ENCODE results near the gene SLC4A5. TPM values are rescaled to one million over a fixed set of nuclear protein-coding genes. Genes with fewer than 3 reads are reported as not detected.
"Not testable (repeated sequence)": the region's sequence is repeated elsewhere in the genome, so short reads cannot be mapped to it uniquely, and the experiment has no call there.

The SLC4A5 gene
- total RNA-seq, 2 experiments from 2014 or later = 1.1 to 2.3 TPM

DNA sequence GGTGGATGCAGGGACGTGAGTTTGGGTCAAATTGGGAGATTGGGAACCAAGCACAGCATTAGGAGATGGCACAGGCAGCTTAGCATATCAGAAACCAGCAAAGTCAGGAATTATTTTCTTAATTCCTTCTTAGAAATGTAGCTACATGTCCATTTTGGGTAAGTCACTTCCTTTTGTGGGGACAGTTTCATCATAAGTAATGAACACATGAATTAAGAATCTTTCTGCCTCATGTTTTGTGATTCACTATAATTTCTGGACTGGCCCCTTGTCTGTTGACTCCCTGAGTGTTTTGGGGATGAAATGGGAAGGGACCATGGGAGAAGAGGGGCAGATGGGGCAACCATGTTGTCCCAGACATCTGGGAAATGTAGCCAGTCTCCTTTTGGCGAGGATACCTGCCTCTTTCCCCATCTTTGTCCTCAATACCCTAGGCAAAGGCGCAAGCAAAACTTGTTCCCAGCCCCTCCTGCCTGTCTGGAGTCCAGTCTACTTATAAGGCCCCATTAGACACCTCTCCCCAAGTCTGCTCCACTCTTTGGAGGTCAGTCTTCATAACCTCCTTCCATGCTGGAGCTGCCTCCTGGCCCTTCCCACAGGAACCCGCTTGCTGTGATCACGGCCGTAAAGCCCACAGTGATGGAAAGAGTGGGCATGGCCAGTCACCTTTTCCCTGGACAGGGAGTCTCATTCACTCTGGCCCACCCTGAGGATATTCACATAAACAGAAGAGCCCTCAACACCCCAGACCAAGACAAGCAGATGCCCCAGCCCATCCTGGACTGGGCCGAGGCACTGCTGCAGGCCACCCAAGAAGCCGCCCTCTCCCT, 119.1 kb downstream of the SLC4A5 start:
- intact Hi-C loops (cut with micrococcal nuclease) = no loop called here
- Mint-ChIP-seq H3K36me3 (ENCODE audit: low read depth) (peaks cover 8% of the 10 kb centered on the region), H3K4me1 (ENCODE audit: low read depth) (no peaks in the 10 kb centered on the region), H3K27me3 (ENCODE audit: low read depth) (no peaks in the 10 kb centered on the region), H3K27ac (peak overlapping the region; percentile 26), H3K9me3 (no peaks in the 10 kb centered on the region), H3K4me3 (no peak overlapping the region)
- CTCF ChIA-PET = no interaction called here
- no peak for DNase-seq

DNA sequence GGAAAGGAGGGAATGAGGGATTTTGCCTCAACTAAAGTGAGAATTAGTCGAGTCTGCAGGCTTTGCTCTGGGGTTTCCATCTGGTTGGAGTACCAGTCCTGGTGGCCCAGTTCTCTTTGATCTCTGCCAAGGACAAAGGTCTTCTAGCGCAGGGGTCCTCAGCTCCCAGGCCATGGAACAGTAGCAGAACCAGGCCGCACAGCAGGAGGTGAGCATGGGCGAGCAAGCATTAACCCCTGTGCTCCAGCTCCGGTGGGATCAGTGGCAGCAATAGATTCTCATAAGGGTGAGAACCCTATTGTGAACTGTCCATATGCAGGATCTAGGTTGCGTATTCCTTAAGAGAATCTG, 120.9 kb downstream of the SLC4A5 start:
- intact Hi-C loops (cut with micrococcal nuclease) = no loop called here
- Mint-ChIP-seq H3K36me3 (ENCODE audit: low read depth) (peaks cover 19% of the 10 kb centered on the region), H3K27me3 (ENCODE audit: low read depth) (no peaks in the 10 kb centered on the region), H3K27ac (no peak overlapping the region), H3K9me3 (no peaks in the 10 kb centered on the region), H3K4me3 (no peak overlapping the region), H3K4me1 (ENCODE audit: low read depth) (no peaks in the 10 kb centered on the region)
- no peak for DNase-seq
- CTCF ChIA-PET = no interaction called here

DNA sequence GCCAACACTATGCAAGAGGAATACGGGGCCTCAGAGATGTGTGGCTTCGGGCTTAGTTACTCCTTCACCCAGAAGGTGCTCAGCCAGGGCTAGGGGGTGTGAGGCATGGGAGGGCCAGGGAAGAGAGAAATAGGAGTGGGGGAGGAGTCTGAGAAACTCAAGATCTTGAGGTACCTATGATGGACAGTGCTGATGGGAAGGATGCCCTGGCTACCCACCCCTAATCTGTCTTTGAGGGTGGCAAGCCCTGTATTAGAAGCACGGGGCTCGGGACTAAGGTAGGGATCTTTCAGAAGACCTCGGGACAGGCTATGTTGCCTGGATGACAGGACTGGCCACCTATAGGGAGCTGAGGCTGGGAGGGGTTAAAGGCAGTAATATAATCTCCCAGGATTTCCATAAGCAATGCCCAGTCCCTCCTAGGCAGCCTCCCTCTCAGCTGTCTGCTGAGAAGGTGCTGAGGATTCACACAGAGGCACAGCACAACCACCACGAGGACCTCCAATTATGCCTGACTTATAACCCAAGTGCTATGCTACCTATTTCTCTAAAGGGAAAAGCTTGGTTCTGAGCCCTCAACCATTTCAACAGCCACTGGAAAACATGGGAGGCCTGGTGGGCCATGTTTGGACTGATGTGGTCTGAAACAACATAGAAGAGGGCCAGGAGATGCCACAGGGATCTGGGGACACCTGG, 121.5 kb downstream of the SLC4A5 start:
- Mint-ChIP-seq H3K27ac (peak overlapping the region; percentile 50), H3K36me3 (ENCODE audit: low read depth) (peaks cover 25% of the 10 kb centered on the region), H3K9me3 (no peaks in the 10 kb centered on the region), H3K4me1 (ENCODE audit: low read depth) (no peaks in the 10 kb centered on the region), H3K4me3 (no peak overlapping the region), H3K27me3 (ENCODE audit: low read depth) (no peaks in the 10 kb centered on the region)
- CTCF ChIA-PET = no interaction called here
- intact Hi-C loops (cut with micrococcal nuclease) = no loop called here
- DNase-seq = no peak

DNA sequence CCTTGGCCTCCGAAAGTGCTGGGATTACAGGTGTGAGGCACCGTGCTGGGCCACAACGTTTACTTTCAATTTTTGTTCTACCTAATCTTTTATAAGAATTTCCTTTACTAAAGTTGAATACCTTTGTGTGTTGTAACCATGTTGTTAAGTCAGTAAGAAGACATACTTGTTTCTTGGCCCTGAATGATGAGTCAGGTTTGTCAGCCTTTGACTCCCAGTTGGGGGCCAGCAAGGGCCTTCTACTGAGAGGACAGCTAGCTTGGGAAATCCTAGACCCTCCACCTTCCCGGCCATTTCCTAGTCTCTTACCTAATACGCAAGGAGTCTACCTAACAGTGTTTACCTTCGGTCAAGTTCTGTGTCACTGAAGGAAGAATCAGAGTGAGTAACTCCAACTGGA, 122.1 kb downstream of the SLC4A5 start:
- H3K27ac Mint-ChIP-seq = peak overlapping the region; percentile 50
- H3K4me3 Mint-ChIP-seq = no peak overlapping the region
- H3K36me3 Mint-ChIP-seq (ENCODE audit: low read depth) = peaks cover 29% of the 10 kb centered on the region
- intact Hi-C loops (cut with micrococcal nuclease) = no loop called here
- no peaks in the 10 kb centered on the region for H3K27me3 Mint-ChIP-seq (ENCODE audit: low read depth)
- CTCF ChIA-PET = no interaction called here
- H3K9me3 Mint-ChIP-seq = no peaks in the 10 kb centered on the region
- no peaks in the 10 kb centered on the region for H3K4me1 Mint-ChIP-seq (ENCODE audit: low read depth)
- no peak for DNase-seq

DNA sequence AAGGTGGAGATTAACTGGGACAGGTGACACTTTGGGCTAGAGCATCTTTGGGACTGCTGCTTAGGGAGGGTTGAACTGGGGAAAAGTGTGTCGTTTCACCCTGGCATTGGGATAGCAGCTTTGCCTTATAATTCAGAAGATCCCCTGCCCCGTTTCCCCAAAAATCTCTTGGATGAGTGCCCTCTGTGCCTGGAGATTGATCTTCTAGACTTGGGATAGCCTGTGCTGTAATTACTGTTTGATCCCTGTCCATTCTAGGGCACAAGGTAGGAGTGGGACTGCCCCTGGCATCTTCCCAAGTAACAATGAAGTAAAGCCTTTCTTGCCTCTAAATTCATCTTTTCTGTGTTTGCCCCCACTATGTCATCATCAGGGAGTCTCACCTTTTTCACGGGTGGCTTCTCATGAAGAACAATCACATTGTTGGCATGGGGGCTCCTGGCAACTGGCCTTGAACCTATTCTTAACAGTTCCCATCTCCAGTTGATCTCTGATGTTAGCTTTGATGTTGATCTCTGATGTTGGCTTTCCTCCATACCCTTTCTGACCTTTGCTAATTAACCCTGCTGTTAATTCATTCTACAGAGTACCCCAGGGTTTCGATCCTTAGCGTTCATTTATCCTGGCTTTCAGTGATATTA, 123.2 kb downstream of the SLC4A5 start:
- Mint-ChIP-seq H3K27me3 (ENCODE audit: low read depth) (no peaks in the 10 kb centered on the region), H3K4me3 (no peak overlapping the region), H3K36me3 (ENCODE audit: low read depth) (peaks cover 37% of the 10 kb centered on the region), H3K9me3 (no peaks in the 10 kb centered on the region), H3K27ac (peak overlapping the region; percentile 65), H3K4me1 (ENCODE audit: low read depth) (no peaks in the 10 kb centered on the region)
- DNase-seq = no peak
- intact Hi-C loops (cut with micrococcal nuclease) = no loop called here
- CTCF ChIA-PET = no interaction called here

DNA sequence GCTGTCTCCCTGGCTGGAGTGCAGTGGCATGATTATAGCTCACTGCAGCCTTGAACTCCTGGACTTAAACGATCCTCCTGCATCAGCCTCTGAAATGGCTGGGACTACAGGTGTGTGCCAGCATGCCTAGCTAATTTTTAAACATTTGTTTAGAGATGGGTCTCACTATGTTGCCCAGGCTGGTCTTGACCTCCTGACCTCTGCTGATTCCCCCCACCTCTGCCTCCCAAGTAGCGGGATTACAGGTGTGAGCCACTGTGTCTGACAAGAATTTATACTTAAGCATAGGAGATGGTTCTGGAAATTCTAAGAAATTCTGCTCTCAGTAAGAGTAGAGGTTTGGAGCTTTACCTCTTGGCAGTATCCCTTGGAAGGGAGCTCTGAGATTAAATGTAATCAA, 126.6 kb downstream of the SLC4A5 start:
- CTCF ChIA-PET = interaction anchor here (1.2 to 2.0 kb wide), 2 partner anchors 17 to 390 kb away, joined by 3 to 8 read pairs; partner anchors contain the start of gene MTHFD2
- Mint-ChIP-seq H3K4me3 (no peak overlapping the region), H3K9me3 (no peaks in the 10 kb centered on the region), H3K4me1 (ENCODE audit: low read depth) (peaks cover 2% of the 10 kb centered on the region), H3K36me3 (ENCODE audit: low read depth) (peaks cover 56% of the 10 kb centered on the region), H3K27ac (no peak overlapping the region), H3K27me3 (ENCODE audit: low read depth) (no peaks in the 10 kb centered on the region)
- intact Hi-C loops (cut with micrococcal nuclease) = no loop called here
- no peak for DNase-seq

DNA sequence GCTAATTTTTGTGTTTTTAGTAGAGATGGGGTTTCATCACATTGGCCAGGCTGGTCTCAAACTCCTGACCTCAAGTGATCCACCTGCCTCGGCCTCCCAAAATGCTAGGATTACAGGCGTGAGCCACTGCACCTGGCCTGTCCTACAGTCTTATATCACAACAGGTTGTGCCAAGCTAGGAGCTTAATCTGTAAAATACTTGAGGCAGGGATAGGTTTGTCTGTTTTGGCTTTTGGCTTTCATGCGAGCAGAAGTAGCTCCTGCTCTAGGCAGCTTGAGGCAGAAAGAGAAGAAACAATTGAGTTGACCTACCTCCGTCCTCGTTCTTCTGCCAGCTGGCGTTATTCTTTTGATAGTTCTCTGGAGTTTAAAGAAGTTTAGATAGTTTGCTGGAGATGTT, 127.4 kb downstream of the SLC4A5 start:
- DNase-seq; H3K27ac Mint-ChIP-seq; H3K4me1 Mint-ChIP-seq (ENCODE audit: low read depth); H3K4me3 Mint-ChIP-seq; H3K27me3 Mint-ChIP-seq (ENCODE audit: low read depth); intact Hi-C loops (cut with micrococcal nuclease); H3K9me3 Mint-ChIP-seq: not testable (repeated sequence)
- peaks cover 62% of the 10 kb centered on the region for H3K36me3 Mint-ChIP-seq (ENCODE audit: low read depth)
- CTCF ChIA-PET = interaction anchor here (0.6 to 2.0 kb wide), 6 partner anchors 10 to 389 kb away, joined by 3 to 8 read pairs (median 4); partner anchors contain the start of gene MTHFD2

DNA sequence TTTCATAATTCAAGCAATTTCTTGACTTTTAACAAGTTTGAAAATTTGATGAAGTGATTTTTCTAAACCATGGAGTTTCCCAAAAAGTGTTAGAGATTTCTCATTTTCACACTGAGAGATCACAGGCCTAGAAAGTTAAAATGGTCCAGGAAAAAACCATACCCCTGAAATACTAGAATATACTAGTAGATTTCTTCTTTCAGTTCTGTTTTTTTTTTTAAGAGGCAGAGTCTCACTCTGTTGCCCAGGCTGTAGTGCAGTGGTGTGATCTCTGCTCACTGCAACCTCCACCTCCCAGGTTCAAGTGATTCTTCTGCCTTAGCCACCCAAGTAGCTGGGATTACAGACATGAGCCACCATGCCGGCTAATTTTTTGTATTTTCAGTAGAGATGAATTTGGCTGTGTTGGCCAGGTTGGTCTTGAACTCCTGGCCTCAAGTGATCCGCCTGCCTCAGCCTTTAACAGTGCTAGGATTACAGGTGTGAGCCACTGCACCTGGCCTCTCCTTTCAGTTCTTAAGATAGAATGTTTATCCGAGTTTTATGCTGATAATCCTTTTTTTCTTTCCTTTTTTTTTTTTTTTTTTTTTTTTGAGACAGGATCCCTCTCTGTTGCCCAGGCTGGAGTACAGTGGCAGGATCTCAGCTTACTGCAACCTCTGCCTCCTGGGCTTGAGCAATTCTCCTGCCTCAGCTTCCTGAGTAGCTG, 130.4 kb downstream of the SLC4A5 start:
- no peak overlapping the region for H3K4me3 Mint-ChIP-seq
- H3K27ac Mint-ChIP-seq = no peak overlapping the region
- no peaks in the 10 kb centered on the region for H3K9me3 Mint-ChIP-seq
- intact Hi-C loops (cut with micrococcal nuclease) = no loop called here
- peaks cover 64% of the 10 kb centered on the region for H3K36me3 Mint-ChIP-seq (ENCODE audit: low read depth)
- CTCF ChIA-PET = interaction anchor here (0.6 kb wide), 1 partner anchor 28 kb away, joined by 5 read pairs; no protein-coding TSS in a partner anchor
- DNase-seq = no peak
- H3K27me3 Mint-ChIP-seq (ENCODE audit: low read depth) = no peaks in the 10 kb centered on the region
- H3K4me1 Mint-ChIP-seq (ENCODE audit: low read depth) = peaks cover 15% of the 10 kb centered on the region

DNA sequence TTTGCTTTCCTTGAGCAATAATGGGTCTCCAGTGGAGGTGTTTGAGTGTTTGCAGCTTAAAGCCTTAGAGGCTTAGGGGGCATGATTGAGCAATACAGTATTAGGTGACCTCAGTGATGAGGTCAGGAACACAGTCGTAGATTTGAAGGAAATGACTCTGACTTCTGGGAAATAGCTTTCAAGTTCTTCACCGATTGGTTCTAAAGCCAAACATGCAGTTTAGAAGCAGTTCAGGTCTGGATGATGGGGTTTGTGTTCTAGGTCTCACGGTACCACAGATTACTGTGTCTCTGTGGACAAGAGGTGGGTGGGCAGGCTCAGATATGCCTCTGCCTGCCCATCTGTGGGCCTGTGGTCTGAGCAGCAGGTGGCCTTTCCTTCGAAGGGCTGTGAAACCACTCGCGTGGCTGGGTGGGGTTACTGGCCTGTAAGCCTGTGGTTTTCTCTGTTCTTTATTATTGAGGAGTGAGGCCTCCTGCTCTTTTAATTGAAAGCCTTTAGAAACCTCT, 137.0 kb downstream of the SLC4A5 start:
- intact Hi-C loops (cut with micrococcal nuclease) = loop anchor here (1.0 to 5.0 kb wide), 4 partner anchors 8 to 186 kb away; partner anchors contain the start of genes MOB1A and MTHFD2
- Mint-ChIP-seq H3K4me1 (ENCODE audit: low read depth) (peaks cover 69% of the 10 kb centered on the region), H3K36me3 (ENCODE audit: low read depth) (peaks cover 77% of the 10 kb centered on the region), H3K9me3 (no peaks in the 10 kb centered on the region), H3K4me3 (peak overlapping the region; percentile 47), H3K27ac (peak overlapping the region; percentile 93), H3K27me3 (ENCODE audit: low read depth) (no peaks in the 10 kb centered on the region)
- CTCF ChIA-PET = interaction anchor here (0.7 to 1.5 kb wide), 3 partner anchors 10 to 147 kb away, joined by 3 to 5 read pairs (median 4); partner anchors contain the start of gene MOB1A
- DNase-seq = peak; percentile 60

DNA sequence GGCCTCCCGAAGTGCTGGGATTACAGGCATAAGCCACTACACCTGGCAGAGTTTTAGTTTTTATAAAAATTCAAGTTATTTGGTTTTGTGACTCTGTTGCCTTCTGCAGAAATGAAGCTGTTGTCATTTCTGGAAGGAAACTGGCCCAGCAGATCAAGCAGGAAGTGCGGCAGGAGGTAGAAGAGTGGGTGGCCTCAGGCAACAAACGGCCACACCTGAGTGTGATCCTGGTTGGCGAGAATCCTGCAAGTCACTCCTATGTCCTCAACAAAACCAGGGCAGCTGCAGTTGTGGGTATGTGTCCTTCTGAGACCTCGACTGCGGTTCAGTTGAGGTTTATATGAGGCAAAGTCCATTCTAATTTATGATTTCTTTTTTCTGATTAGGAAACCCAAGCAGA, 137.6 kb downstream of the SLC4A5 start:
- H3K4me3 Mint-ChIP-seq = peak overlapping the region; percentile 47
- no peaks in the 10 kb centered on the region for H3K9me3 Mint-ChIP-seq
- H3K4me1 Mint-ChIP-seq (ENCODE audit: low read depth) = peaks cover 73% of the 10 kb centered on the region
- H3K27me3 Mint-ChIP-seq (ENCODE audit: low read depth) = no peaks in the 10 kb centered on the region
- H3K27ac Mint-ChIP-seq = peak overlapping the region; percentile 93
- intact Hi-C loops (cut with micrococcal nuclease) = loop anchor here (5.0 kb wide), 1 partner anchor 187 kb away; no protein-coding TSS in a partner anchor
- peak; percentile 57 for DNase-seq
- peaks cover 79% of the 10 kb centered on the region for H3K36me3 Mint-ChIP-seq (ENCODE audit: low read depth)
- CTCF ChIA-PET = interaction anchor here (0.5 to 1.5 kb wide), 2 partner anchors 27 to 512 kb away, joined by 3 to 5 read pairs; partner anchors contain the start of gene MOB1A

DNA sequence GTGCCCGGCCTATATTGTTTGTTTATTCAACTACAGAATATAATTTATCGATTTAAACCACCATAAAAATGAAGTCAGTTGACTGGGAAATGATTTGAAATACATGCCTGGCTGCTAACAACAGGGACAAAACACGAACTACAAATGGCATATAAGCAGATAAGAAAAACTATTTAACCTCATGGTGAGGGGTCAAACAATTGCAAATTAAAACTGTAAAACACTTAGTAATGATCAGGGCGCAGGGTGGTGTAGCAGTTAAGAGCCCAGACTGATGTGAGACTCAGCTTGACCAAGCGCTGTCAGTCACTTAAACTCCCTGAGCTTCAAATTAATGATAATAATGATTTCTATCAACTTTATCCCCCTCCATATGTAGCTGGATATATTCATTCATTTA, 138.1 kb downstream of the SLC4A5 start:
- H3K36me3 Mint-ChIP-seq (ENCODE audit: low read depth) = peaks cover 83% of the 10 kb centered on the region
- intact Hi-C loops (cut with micrococcal nuclease) = loop anchor here (5.0 kb wide), 1 partner anchor 187 kb away; no protein-coding TSS in a partner anchor
- H3K4me1 Mint-ChIP-seq (ENCODE audit: low read depth) = peaks cover 75% of the 10 kb centered on the region

More for the DNA sequence above, 138.1 kb downstream of the SLC4A5 start:
- peak overlapping the region; percentile 93 for H3K27ac Mint-ChIP-seq
- H3K9me3 Mint-ChIP-seq = no peaks in the 10 kb centered on the region
- CTCF ChIA-PET = interaction anchor here (0.5 to 1.5 kb wide), 2 partner anchors 26 to 512 kb away, joined by 3 to 5 read pairs; partner anchors contain the start of gene MOB1A
- H3K4me3 Mint-ChIP-seq = peak overlapping the region; percentile 47
- H3K27me3 Mint-ChIP-seq (ENCODE audit: low read depth) = no peaks in the 10 kb centered on the region
- DNase-seq = no peak

All from activated naive CD4-positive, alpha-beta T cell treated with anti-CD3 and anti-CD28 coated beads for 36 hours (primary cell).